GM06990 (cell line): ENCODE data around the gene SCD5.

Experiments used
- DNase-seq: peaks from one replicate; pipeline ENCODE4 v3.0.0-alpha.2; 2011; ENCODE audit not compliant: insufficient read length; ENCODE audit errors: extremely low read depth
- H3K27me3 ChIP-seq: replicated peaks from 2 replicates; pipeline ENCODE4 v1.6.0; 2011; ENCODE audit warnings: low read length; ENCODE audit not compliant: control insufficient read depth, insufficient read depth
- H3K36me3 ChIP-seq: 2 replicates; pipeline ENCODE4 v1.5.1; 2011; ENCODE audit warnings: low read length; ENCODE audit not compliant: control insufficient read depth, insufficient read depth
- H3K4me3 ChIP-seq: replicated peaks from 2 replicates; pipeline ENCODE4 v1.5.1; 2011; ENCODE audit warnings: low read depth, mild to moderate bottlenecking, control low read depth, low read length
- CTCF ChIP-seq: IDR thresholded peaks from 2 replicates; pipeline ENCODE4 v1.5.1; 2011; ENCODE audit warnings: low read length, control low read depth, mild to moderate bottlenecking, inconsistent platforms; ENCODE audit not compliant: insufficient read depth, poor library complexity, severe bottlenecking

The SCD5 gene

GRCh38 chr4:82613121-82613520 is 185.5 kb downstream of the SCD5 start:
- no peak overlapping the region for H3K4me3 ChIP-seq
- H3K36me3 ChIP-seq = no peaks in the 10 kb centered on the region
- DNase-seq = no peak
- TF ChIP-seq CTCF = no peak
- no peaks in the 10 kb centered on the region; the same call in 1 of the 2 replicates for H3K27me3 ChIP-seq

- H3K36me3 ChIP-seq = no peaks in the 10 kb centered on the region
- TF ChIP-seq CTCF = no peak
- H3K27me3 ChIP-seq = no peaks in the 10 kb centered on the region; the same call in 1 of the 2 replicates
- no peak overlapping the region for H3K4me3 ChIP-seq
- DNase-seq = no peak
Measured at GRCh38 chr4:82611982-82612381, 186.6 kb downstream of the SCD5 start.

- no peak overlapping the region for H3K4me3 ChIP-seq
- TF ChIP-seq CTCF = no peak
Measured at GRCh38 chr4:82611527-82611926, 187.1 kb downstream of the SCD5 start.

GRCh38 chr4:82610041-82610440 is 188.6 kb downstream of the SCD5 start:
- no peak overlapping the region for H3K4me3 ChIP-seq
- DNase-seq = no peak
- no peak for TF ChIP-seq CTCF
- no peaks in the 10 kb centered on the region for H3K27me3 ChIP-seq
- H3K36me3 ChIP-seq = no peaks in the 10 kb centered on the region

More at GRCh38 chr4:82611527-82611926, 187.1 kb downstream of the SCD5 start:
- Histone ChIP-seq H3K36me3 (no peaks in the 10 kb centered on the region), H3K27me3 (no peaks in the 10 kb centered on the region; the same call in 1 of the 2 replicates)
- no peak for DNase-seq

- Histone ChIP-seq H3K36me3 (no peaks in the 10 kb centered on the region), H3K27me3 (no peaks in the 10 kb centered on the region), H3K4me3 (no peak overlapping the region)
- no peak for DNase-seq
- TF ChIP-seq CTCF = no peak
Measured at GRCh38 chr4:82606622-82607021, 192.0 kb downstream of the SCD5 start.

- H3K36me3 ChIP-seq = no peaks in the 10 kb centered on the region
- TF ChIP-seq CTCF = no peak
- no peak for DNase-seq
- H3K4me3 ChIP-seq = no peak overlapping the region
- H3K27me3 ChIP-seq = no peaks in the 10 kb centered on the region; the same call in 1 of the 2 replicates
Measured at GRCh38 chr4:82604522-82604921, 194.1 kb downstream of the SCD5 start.
